Neutrophil (primary cell): ENCODE results near the gene ATXN10.
"Not testable (repeated sequence)": the region's sequence is repeated elsewhere in the genome, so short reads cannot be mapped to it uniquely, and the experiment has no call there.

Experiments
- H3K27ac ChIP-seq: fragments of 200-600 bp; sonication (generic); 2 replicates; pipeline ENCODE4 v1.5.1; 2016; ENCODE audit warnings: mild to moderate bottlenecking, moderate library complexity
- H3K27me3 ChIP-seq: fragments of 200-600 bp; sonication (generic); 2 replicates; pipeline ENCODE4 v1.6.0; 2016; ENCODE audit warnings: mild to moderate bottlenecking
- H3K36me3 ChIP-seq: fragments of 200-600 bp; sonication (generic); 2 replicates; pipeline ENCODE4 v1.5.1; 2017
- H3K4me1 ChIP-seq, 2 experiments: fragments of 200-600 bp in 1 of 2; sonication (generic) in 1 of 2; 1 replicate in 1 of 2; 2 replicates in 1 of 2; pipeline versions ENCODE4 v1.5.1 to v1.6.1; 2013 to 2016; ENCODE audit warnings: low read depth in 1 of 2, low read length in 1 of 2, mild to moderate bottlenecking in 1 of 2, moderate library complexity in 1 of 2; ENCODE audit not compliant: control insufficient read depth in 1 of 2, insufficient read depth in 1 of 2
- H3K4me3 ChIP-seq, 2 experiments: fragments of 200-600 bp in 1 of 2; sonication (generic) in 1 of 2; 1 replicate in 1 of 2; 2 replicates in 1 of 2; pipeline ENCODE4 v1.5.1; 2013 to 2016; ENCODE audit warnings: low read depth in 1 of 2, low read length in 1 of 2, mild to moderate bottlenecking in 1 of 2, moderate library complexity in 1 of 2
- H3K9me3 ChIP-seq: fragments of 200-600 bp; sonication (generic); 2 replicates; pipeline ENCODE4 v1.5.1; 2016
- CTCF ChIP-seq: fragments of 200-600 bp; sonication (generic); IDR thresholded peaks from 2 replicates; pipeline ENCODE4 v1.5.1; 2016; ENCODE audit warnings: antibody characterized with exemption

ATXN10 gene

DNA sequence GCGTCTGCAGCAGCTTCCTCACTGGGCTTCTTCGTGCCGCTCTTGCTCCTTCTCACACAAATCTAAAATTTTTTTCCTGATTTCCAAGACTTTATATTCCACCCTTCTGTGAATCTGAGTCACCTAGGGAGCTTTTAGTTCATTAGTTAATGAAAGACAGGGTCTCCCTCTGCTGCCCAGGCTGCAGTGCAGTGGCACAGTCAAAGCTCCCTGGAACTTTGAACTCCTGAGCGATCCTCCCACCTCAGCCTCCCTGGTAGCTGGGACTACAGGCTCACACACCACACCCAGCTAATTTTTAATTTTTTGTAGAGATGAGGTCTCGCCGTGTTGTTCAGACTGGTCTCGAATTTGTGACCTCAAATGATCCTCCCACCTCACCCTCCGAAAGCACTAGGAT lies 116.9 kb downstream of the ATXN10 start:
- no peak for TF ChIP-seq CTCF
- no peak overlapping the region for H3K4me3 ChIP-seq
- no peaks in the 10 kb centered on the region for H3K27me3 ChIP-seq
- no peaks in the 10 kb centered on the region for H3K36me3 ChIP-seq
- no peaks in the 10 kb centered on the region for H3K4me1 ChIP-seq
- no peak overlapping the region for H3K27ac ChIP-seq
- H3K9me3 ChIP-seq, result no peaks in the 10 kb centered on the region

DNA sequence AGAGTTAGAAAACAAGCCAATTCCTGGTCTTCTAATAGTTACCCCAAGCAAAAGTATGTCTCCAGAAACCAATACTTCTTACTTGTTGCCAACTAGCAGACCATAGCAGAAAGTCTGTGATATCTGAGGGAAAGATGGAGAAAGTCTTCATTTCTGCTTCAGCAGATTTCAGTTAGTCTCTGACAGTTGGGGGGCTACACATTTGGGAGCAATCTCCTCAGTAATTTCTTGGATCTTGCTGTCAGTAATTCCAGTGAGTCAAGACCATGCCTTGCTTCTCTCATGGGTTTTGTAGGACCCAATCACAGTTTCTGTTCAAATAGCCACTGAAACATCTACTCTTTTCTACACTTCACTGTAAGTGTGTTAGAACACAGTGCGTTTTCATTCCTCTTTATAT lies 118.8 kb downstream of the ATXN10 start:
- H3K4me1 ChIP-seq, result no peaks in the 10 kb centered on the region
- peaks cover 5% of the 10 kb centered on the region for H3K9me3 ChIP-seq
- no peaks in the 10 kb centered on the region for H3K36me3 ChIP-seq
- no peaks in the 10 kb centered on the region for H3K27me3 ChIP-seq
- TF ChIP-seq CTCF, result no peak
- no peak overlapping the region for H3K4me3 ChIP-seq
- H3K27ac ChIP-seq, result no peak overlapping the region

DNA sequence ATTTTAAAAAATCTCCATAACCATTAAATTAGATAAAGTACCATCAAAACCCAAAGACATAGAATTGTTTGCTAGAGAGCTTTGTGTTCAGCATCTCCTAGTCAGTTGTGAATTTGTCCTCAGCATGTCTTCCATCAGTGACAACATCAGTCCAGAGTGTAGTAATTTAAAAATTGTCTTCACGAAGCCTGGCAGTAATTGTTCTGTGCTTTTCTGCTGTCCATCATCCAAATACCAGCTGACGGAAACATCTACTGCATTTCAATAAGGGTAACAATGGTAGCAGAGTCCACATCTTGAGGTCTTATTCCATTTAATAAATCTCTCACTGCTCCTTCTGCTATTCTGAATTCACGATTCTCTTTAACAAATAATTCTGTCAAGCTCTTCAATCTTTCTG lies 121.5 kb downstream of the ATXN10 start:
- peaks cover 23% of the 10 kb centered on the region for H3K9me3 ChIP-seq

DNA sequence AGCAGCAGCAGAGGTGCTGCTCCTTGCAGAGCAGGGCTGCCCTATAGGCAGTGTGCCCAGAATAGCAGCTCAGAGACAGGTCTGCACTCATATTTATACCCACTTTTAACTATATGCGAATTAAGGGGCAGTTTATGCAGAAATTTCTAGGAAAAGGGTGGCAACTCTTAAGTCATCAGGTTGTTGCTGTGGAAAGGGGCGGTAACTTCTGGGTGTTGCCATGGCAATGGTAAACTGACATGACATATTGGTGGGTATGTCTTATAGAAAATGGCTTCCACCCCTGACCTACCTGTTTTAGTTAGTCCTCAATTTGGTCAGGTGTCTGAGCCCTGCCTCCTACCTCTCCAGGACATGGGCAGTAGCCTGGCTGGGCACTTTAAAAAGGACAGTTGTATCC lies 122.3 kb downstream of the ATXN10 start:
- H3K36me3 ChIP-seq, result no peaks in the 10 kb centered on the region

More for the DNA sequence above, 121.5 kb downstream of the ATXN10 start:
- Histone ChIP-seq H3K4me1 (no peaks in the 10 kb centered on the region), H3K36me3 (no peaks in the 10 kb centered on the region), H3K4me3 (no peak overlapping the region), H3K27me3 (no peaks in the 10 kb centered on the region), H3K27ac (no peak overlapping the region)
- TF ChIP-seq CTCF, result no peak

DNA sequence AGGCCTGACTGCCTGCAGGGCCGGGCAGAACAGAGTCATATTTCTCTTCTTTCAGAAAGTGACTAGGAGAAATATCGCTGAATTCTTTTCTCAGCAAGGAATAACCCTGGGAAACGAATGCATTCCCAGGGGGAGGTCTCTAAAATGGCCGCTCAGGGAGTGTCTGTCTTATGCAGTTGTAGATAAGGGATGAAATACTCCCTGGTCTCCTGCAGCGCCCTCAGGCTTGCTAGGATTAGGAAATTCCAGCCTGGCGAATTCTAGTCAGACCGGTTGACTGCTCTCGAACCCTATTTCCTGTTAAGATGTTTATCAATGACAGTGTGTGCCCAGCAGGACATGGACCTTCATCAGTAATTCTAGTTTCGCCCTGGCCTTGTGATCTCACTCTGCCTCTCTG lies 124.4 kb downstream of the ATXN10 start:
- not testable (repeated sequence) for H3K36me3 ChIP-seq, H3K4me1 ChIP-seq, H3K4me3 ChIP-seq, H3K27me3 ChIP-seq, H3K27ac ChIP-seq
- peaks cover 23% of the 10 kb centered on the region for H3K9me3 ChIP-seq

More for the DNA sequence above, 122.3 kb downstream of the ATXN10 start:
- TF ChIP-seq CTCF, result no peak
- Histone ChIP-seq H3K4me3 (no peak overlapping the region), H3K9me3 (peaks cover 23% of the 10 kb centered on the region), H3K4me1 (no peaks in the 10 kb centered on the region), H3K27ac (no peak overlapping the region), H3K27me3 (no peaks in the 10 kb centered on the region)

DNA sequence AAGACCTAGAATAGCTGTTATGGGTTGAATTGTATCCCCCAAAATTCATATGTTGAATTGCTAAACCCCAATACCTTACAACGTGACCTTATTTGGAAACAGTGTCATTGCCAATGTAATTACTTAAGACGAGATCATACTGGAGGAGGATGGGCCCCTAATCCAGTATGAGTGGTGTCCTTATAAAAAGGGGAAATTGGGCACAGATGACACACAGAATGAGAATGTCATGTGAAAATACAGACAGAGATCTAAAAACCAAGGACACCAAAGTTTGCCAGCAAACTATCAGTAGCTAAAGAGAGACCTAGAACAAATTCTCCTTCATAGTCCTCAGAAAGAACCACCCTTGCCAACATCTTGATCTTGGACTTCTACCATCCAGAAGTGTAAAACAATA lies 127.7 kb downstream of the ATXN10 start:
- no peak for TF ChIP-seq CTCF
- no peaks in the 10 kb centered on the region for H3K36me3 ChIP-seq
- H3K4me1 ChIP-seq, result no peaks in the 10 kb centered on the region
- no peak overlapping the region for H3K27ac ChIP-seq
- peaks cover 23% of the 10 kb centered on the region for H3K9me3 ChIP-seq
- no peak overlapping the region for H3K4me3 ChIP-seq
- no peaks in the 10 kb centered on the region for H3K27me3 ChIP-seq
